IMR-90 (cell line): ENCODE data around the gene UCHL1. TPM values are rescaled to one million over a fixed set of nuclear protein-coding genes. Genes with fewer than 3 reads are reported as not detected.
A peak's percentile ranks its signal among the peaks of the same experiment; 100 is the strongest.

Experiments
- ATAC-seq: fragments of 200-7000 bp; cut with Tn5 transposase; 2 replicates; pipeline ENCODE4 v1.9.1; 2020; ENCODE audit warnings: low read depth, mild to moderate bottlenecking, moderate library complexity
- BruUV-seq: library from RNA; stranded (reverse); fragments of 400-500 nt; replicated peaks from 2 replicates; lab custom pipeline; 2021; lab: Mats Ljungman, UMichigan
- CTCF ChIA-PET: fragments of 300-600 bp; formaldehyde crosslinking; extraction: SDS; loops from one replicate; lab custom pipeline; 2021; ENCODE audit warnings: antibody characterized with exemption; lab: Yijun Ruan, JAX
- POLR2A ChIA-PET: fragments of 300-600 bp; sonication (Branson Sonifier 250); formaldehyde crosslinking; loops from one replicate; lab custom pipeline; 2022; ENCODE audit warnings: antibody characterized with exemption; ENCODE audit not compliant: unreplicated experiment; lab: Charles Lee
- DNase-seq: peaks from one replicate; pipeline ENCODE4 v3.0.0; 2013
- H2AFZ ChIP-seq: replicated peaks from 2 replicates; pipeline ENCODE3; 2013; ENCODE audit warnings: low read length, mild to moderate bottlenecking; ENCODE audit not compliant: poor library complexity
- H2AK5ac ChIP-seq: 2 replicates; pipeline ENCODE4 v1.6.1; 2013; ENCODE audit warnings: low read depth, low read length, inconsistent platforms
- H2AK9ac ChIP-seq: replicated peaks from 2 replicates; pipeline ENCODE3; 2013; ENCODE audit warnings: mild to moderate bottlenecking, low read depth, low read length, moderate library complexity; ENCODE audit not compliant: poor library complexity
- H2BK120ac ChIP-seq: 2 replicates; pipeline ENCODE4 v1.6.1; 2013; ENCODE audit warnings: low read depth, low read length, inconsistent platforms
- H2BK15ac ChIP-seq: 3 replicates; pipeline ENCODE4 v1.6.1; 2013; ENCODE audit warnings: low read depth, low read length, inconsistent platforms
- H2BK20ac ChIP-seq: 2 replicates; pipeline ENCODE4 v1.6.1; 2013; ENCODE audit warnings: low read depth, mild to moderate bottlenecking, inconsistent platforms, low read length, moderate library complexity
- H2BK5ac ChIP-seq: 2 replicates; pipeline ENCODE4 v1.6.1; 2013; ENCODE audit warnings: mild to moderate bottlenecking, low read depth, low read length, inconsistent platforms; ENCODE audit not compliant: poor library complexity, severe bottlenecking
- H3K14ac ChIP-seq: replicated peaks from 2 replicates; pipeline ENCODE4 v1.6.1; 2013; ENCODE audit warnings: low read depth, low read length, inconsistent platforms
- H3K18ac ChIP-seq: 2 replicates; pipeline ENCODE4 v1.6.1; 2013; ENCODE audit warnings: low read depth, low read length, control low read depth
- H3K23ac ChIP-seq: 2 replicates; pipeline ENCODE4 v1.6.1; 2013; ENCODE audit warnings: low read depth, low read length, inconsistent platforms
- H3K27ac ChIP-seq: 2 replicates; pipeline ENCODE4 v1.5.1; 2013; ENCODE audit warnings: mild to moderate bottlenecking, control low read depth, low read length; ENCODE audit not compliant: insufficient read depth
- H3K27me3 ChIP-seq: 2 replicates; pipeline ENCODE4 v1.6.1; 2013; ENCODE audit warnings: low read length; ENCODE audit not compliant: control insufficient read depth, insufficient read depth
- H3K36me3 ChIP-seq: 2 replicates; pipeline ENCODE4 v1.6.1; 2013; ENCODE audit warnings: low read length, mixed read lengths; ENCODE audit not compliant: control insufficient read depth, insufficient read depth
- H3K4ac ChIP-seq: 2 replicates; pipeline ENCODE4 v1.6.1; 2013; ENCODE audit warnings: low read depth, low read length, inconsistent platforms
- H3K4me1 ChIP-seq: 2 replicates; pipeline ENCODE4 v1.6.1; 2013; ENCODE audit warnings: low read length, mixed read lengths; ENCODE audit not compliant: control insufficient read depth, insufficient read depth
- H3K4me2 ChIP-seq: 2 replicates; pipeline ENCODE4 v1.6.1; 2013; ENCODE audit warnings: low read depth, mild to moderate bottlenecking, control low read depth, low read length, moderate library complexity
- H3K4me3 ChIP-seq: 2 replicates; pipeline ENCODE4 v1.5.1; 2013; ENCODE audit warnings: low read depth, mild to moderate bottlenecking, control low read depth, low read length, moderate library complexity; ENCODE audit not compliant: insufficient read depth
- H3K56ac ChIP-seq: 2 replicates; pipeline ENCODE4 v1.6.1; 2013; ENCODE audit warnings: low read length, inconsistent platforms; ENCODE audit not compliant: insufficient read depth; ENCODE audit errors: extremely low read depth
- H3K79me1 ChIP-seq, 2 experiments: 2 replicates each; pipeline ENCODE4 v1.6.1; 2013; ENCODE audit warnings: low read length in 2 of 2, inconsistent platforms in 1 of 2, low read depth in 1 of 2
- H3K9ac ChIP-seq: 2 replicates; pipeline ENCODE4 v1.6.1; 2013; ENCODE audit warnings: low read depth, low read length, control low read depth
- H3K9me1 ChIP-seq: 2 replicates; pipeline ENCODE4 v1.6.1; 2013; ENCODE audit warnings: low read length, inconsistent platforms; ENCODE audit not compliant: insufficient read depth
- H3K9me3 ChIP-seq: 2 replicates; pipeline ENCODE4 v1.6.1; 2013; ENCODE audit warnings: low read length; ENCODE audit not compliant: control insufficient read depth, insufficient read depth
- H4K20me1 ChIP-seq: 2 replicates; pipeline ENCODE4 v1.6.1; 2013; ENCODE audit warnings: low read length, inconsistent platforms; ENCODE audit not compliant: insufficient read depth
- H4K5ac ChIP-seq: 2 replicates; pipeline ENCODE4 v1.6.1; 2013; ENCODE audit warnings: mild to moderate bottlenecking, low read depth, low read length, control low read depth
- H4K8ac ChIP-seq, 2 experiments: 2 replicates each; pipeline ENCODE4 v1.6.1; 2013; ENCODE audit warnings: low read depth in 2 of 2, low read length in 2 of 2, control low read depth in 1 of 2, inconsistent platforms in 1 of 2
- H4K91ac ChIP-seq: 2 replicates; pipeline ENCODE4 v1.6.1; 2013; ENCODE audit warnings: low read depth, low read length, inconsistent platforms; ENCODE audit not compliant: insufficient read depth
- RAD21 ChIP-seq: IDR thresholded peaks from 2 replicates; pipeline ENCODE4 v1.6.1; 2012; ENCODE audit warnings: low read length, improper control_type of control experiment
- SMC3 ChIP-seq: fragments of 150-350 bp; IDR thresholded peaks from 2 replicates; pipeline ENCODE4 v1.6.1; 2016; ENCODE audit warnings: low read depth, mild to moderate bottlenecking, antibody characterized with exemption, low read length, moderate library complexity
- WGBS, 2 experiments: methylation state at CpG; one replicate each; pipeline versions ENCODE4 v1.1.5 to v1.1.7; 2013; ENCODE audit warnings: missing lambda C conversion rate in 2 of 2; ENCODE audit not compliant: insufficient read length in 1 of 2; ENCODE audit errors: extremely low coverage in 2 of 2; 5-methylcytosine and 5-hydroxymethylcytosine counted together
- dilution Hi-C: fragments of 300-500 bp; cut with HindIII; formaldehyde crosslinking; loops from one replicate; pipeline ENCODE4 v1.14.3; 2018; ENCODE audit warnings: low sequenced_read_pairs; ENCODE audit not compliant: unreplicated experiment
- in situ Hi-C: fragments of 300-500 bp; cut with MboI; formaldehyde crosslinking; loops from 3 replicates; pipeline ENCODE4 v1.14.3; 2019; ENCODE audit warnings: low sequenced_read_pairs, inconsistent platforms, mixed read lengths
- intact Hi-C: fragments of 100-400 bp; cut with micrococcal nuclease; formaldehyde crosslinking; loops from 2 replicates; pipeline ENCODE4 v1.10.0; 2022
- polyA plus RNA-seq, 3 experiments: library from polyadenylated mRNA; depleted of rRNA; stranded (reverse); fragments of >200 nt; gene quantifications; 2 replicates each; pipeline ENCODE4 v1.2.3, GENCODE V29; 2012; ENCODE audit warnings: low replicate concordance in 1 of 3
- total RNA-seq: library from RNA; depleted of rRNA; stranded (reverse); fragments of >200 nt; gene quantifications from 2 replicates; pipeline ENCODE4 v1.2.3, GENCODE V29; 2012
- TF ChIP-seq, protein P1 (sequence below): conservative IDR thresholded peaks from 2 replicates; pipeline ENCODE4 v1.5.1; 2012; ENCODE audit warnings: mild to moderate bottlenecking, low read depth, low read length, improper control_type of control experiment

UCHL1 gene
- total and polyA plus RNA-seq, 2 of the 4 experiments (the other 2 are of a cell fraction): 972 to 2,118 TPM

DNA sequence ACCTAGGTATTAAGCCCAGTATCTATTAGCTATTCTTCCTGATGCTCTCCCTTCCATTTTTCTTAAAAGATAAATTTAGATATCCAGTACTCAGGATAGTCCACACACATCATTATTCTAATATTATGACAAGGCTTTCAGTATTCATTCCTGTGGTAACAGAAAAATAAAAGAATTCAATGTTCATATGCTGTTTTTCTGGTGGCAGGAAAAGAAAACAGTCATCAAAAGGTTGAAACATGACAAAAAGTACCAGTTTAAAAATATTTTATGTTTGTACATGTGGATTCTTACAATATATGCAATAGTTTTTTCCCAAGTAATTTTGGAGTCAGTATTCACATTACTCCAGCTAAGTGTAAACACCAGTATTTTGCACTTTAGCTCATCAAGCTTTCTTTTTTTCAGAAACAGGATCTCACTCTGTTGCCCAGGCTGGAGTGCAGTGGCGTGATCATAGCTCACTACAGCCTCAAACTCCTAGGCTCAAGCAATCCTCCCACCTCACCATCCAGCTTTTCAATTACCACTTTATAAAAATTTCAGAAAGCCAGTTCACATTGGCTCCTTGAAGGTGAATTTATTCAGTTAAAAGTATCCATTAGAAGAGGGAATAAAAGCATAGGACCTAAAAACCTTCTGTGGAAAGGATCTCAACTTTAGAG is 44.6 kb upstream of the UCHL1 start:
- H4K5ac ChIP-seq: no peak overlapping the region
- in situ Hi-C loops: no loop called here
- H2BK15ac ChIP-seq: peak overlapping the region; percentile 64; the same call in 1 of the 3 replicates
- no peaks in the 10 kb centered on the region for H3K27me3 ChIP-seq
- POLR2A ChIA-PET: interaction anchor here (0.5 kb wide), 1 partner anchor 147 kb away, joined by 4 read pairs; no protein-coding TSS in a partner anchor
- no peak overlapping the region for H2BK120ac ChIP-seq
- H3K9ac ChIP-seq: no peak overlapping the region
- H4K20me1 ChIP-seq: no peaks in the 10 kb centered on the region
- H3K36me3 ChIP-seq: no peaks in the 10 kb centered on the region
- no peak overlapping the region for H2BK5ac ChIP-seq
- dilution Hi-C loops: no loop called here
- intact Hi-C loops: loop anchor here (2.0 to 5.0 kb wide), 2 partner anchors 55 to 151 kb away; no protein-coding TSS in a partner anchor
- peaks cover 9% of the 10 kb centered on the region for H3K4me1 ChIP-seq
- H3K9me3 ChIP-seq: 0 out of 2 replicates have a peak, but pooled peaks cover 3% of the 10 kb centered on the region
- WGBS, 2 experiments: no CpG with 5 or more reads among the region's 1 CpG
- ATAC-seq (no peak), DNase-seq (no peak)
- H3K18ac ChIP-seq: peak overlapping the region; percentile 24; the same call in 1 of the 2 replicates
- H2AK9ac ChIP-seq: no peak overlapping the region
- no peak overlapping the region for H3K56ac ChIP-seq
- H3K4me3 ChIP-seq: peak overlapping the region; percentile 68; the same call in 1 of the 2 replicates
- peaks cover 20 to 42% of the 10 kb centered on the region in 2 experiments for H3K79me1 ChIP-seq
- H4K91ac ChIP-seq: no peak overlapping the region
- H3K14ac ChIP-seq: no peak overlapping the region
- H3K4me2 ChIP-seq: peak overlapping the region; percentile 100
- no peak overlapping the region for H3K27ac ChIP-seq
- H2BK20ac ChIP-seq: peak overlapping the region; percentile 52; the same call in 1 of the 2 replicates
- CTCF ChIA-PET: interaction anchor here (1.1 to 1.4 kb wide), 6 partner anchors 232 to 287 kb away, joined by 3 to 8 read pairs (median 4); no protein-coding TSS in a partner anchor
- peak overlapping the region in 1 of 2 experiments; percentile 46; a peak in 2 of 4 replicates for H4K8ac ChIP-seq
- peak overlapping the region; percentile 82 for H3K23ac ChIP-seq
- H2AK5ac ChIP-seq: no peak overlapping the region; the same call in 1 of the 2 replicates
- H2AFZ ChIP-seq: no peak overlapping the region
- H3K9me1 ChIP-seq: peaks cover 3% of the 10 kb centered on the region
- TSS peak; percentile 24 for BruUV-seq
- no peak overlapping the region for H3K4ac ChIP-seq
- no peak for TF ChIP-seq RAD21
- TF ChIP-seq, protein P1, sequence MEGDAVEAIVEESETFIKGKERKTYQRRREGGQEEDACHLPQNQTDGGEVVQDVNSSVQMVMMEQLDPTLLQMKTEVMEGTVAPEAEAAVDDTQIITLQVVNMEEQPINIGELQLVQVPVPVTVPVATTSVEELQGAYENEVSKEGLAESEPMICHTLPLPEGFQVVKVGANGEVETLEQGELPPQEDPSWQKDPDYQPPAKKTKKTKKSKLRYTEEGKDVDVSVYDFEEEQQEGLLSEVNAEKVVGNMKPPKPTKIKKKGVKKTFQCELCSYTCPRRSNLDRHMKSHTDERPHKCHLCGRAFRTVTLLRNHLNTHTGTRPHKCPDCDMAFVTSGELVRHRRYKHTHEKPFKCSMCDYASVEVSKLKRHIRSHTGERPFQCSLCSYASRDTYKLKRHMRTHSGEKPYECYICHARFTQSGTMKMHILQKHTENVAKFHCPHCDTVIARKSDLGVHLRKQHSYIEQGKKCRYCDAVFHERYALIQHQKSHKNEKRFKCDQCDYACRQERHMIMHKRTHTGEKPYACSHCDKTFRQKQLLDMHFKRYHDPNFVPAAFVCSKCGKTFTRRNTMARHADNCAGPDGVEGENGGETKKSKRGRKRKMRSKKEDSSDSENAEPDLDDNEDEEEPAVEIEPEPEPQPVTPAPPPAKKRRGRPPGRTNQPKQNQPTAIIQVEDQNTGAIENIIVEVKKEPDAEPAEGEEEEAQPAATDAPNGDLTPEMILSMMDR: no peak
- no peak for TF ChIP-seq SMC3
